Measurements from ENCODE around the gene TBC1D22A.
"Not testable (repeated sequence)": the region's sequence is repeated elsewhere in the genome, so short reads cannot be mapped to it uniquely, and the experiment has no call there.

TBC1D22A gene

GRCh38 chr22:46762238-46763050 lies at the start of gene TBC1D22A:
Gene TBC1D22A, plus strand, starts transcription at chr22:46762650. Its CDS starts 137 bp downstream, at chr22:46762787.
- DNase-seq = peak; percentile 94

GRCh38 chr22:46714550-46714949 lies 47.9 kb upstream of the TBC1D22A start:
- no peak for DNase-seq

GRCh38 chr22:46719921-46720320 lies 42.5 kb upstream of the TBC1D22A start:
- no peak for DNase-seq

- no peak for DNase-seq
These were observed 40.9 kb upstream of the TBC1D22A start for GRCh38 chr22:46721501-46722085.

- DNase-seq = no peak
These were observed 38.6 kb upstream of the TBC1D22A start for GRCh38 chr22:46723882-46724281.

GRCh38 chr22:46725096-46725495 lies 37.4 kb upstream of the TBC1D22A start:
- no peak for DNase-seq

- peak; percentile 59 for DNase-seq
These were observed 36.1 kb upstream of the TBC1D22A start for GRCh38 chr22:46726066-46726985.

- DNase-seq = no peak
These were observed 35.5 kb upstream of the TBC1D22A start for GRCh38 chr22:46726986-46727317.

GRCh38 chr22:46727813-46728364 lies 34.6 kb upstream of the TBC1D22A start:
- no peak for DNase-seq

- DNase-seq = no peak
These were observed 34.0 kb upstream of the TBC1D22A start for GRCh38 chr22:46728470-46728869.

GRCh38 chr22:46730568-46731245 lies 31.7 kb upstream of the TBC1D22A start:
- peak; percentile 92 for DNase-seq

GRCh38 chr22:46731246-46732040 lies 31.0 kb upstream of the TBC1D22A start:
- peak; percentile 82 for DNase-seq

GRCh38 chr22:46732041-46732379 lies 30.4 kb upstream of the TBC1D22A start:
- DNase-seq = no peak

- DNase-seq = no peak
These were observed 29.9 kb upstream of the TBC1D22A start for GRCh38 chr22:46732513-46732912.

- not testable (repeated sequence) for DNase-seq
These were observed 28.2 kb upstream of the TBC1D22A start for GRCh38 chr22:46734213-46734722.

GRCh38 chr22:46734830-46735453 lies 27.5 kb upstream of the TBC1D22A start:
- no peak for DNase-seq

- DNase-seq = no peak
These were observed 26.5 kb upstream of the TBC1D22A start for GRCh38 chr22:46735747-46736608.

- no peak for DNase-seq
These were observed 25.7 kb upstream of the TBC1D22A start for GRCh38 chr22:46736705-46737104.

- DNase-seq = peak; percentile 43
These were observed 25.1 kb upstream of the TBC1D22A start for GRCh38 chr22:46737105-46737975.
